HG03432 (cell line): ENCODE measurements around the gene TESPA1.
"Not testable (repeated sequence)": the region's sequence is repeated elsewhere in the genome, so short reads cannot be mapped to it uniquely, and the experiment has no call there.

Experiments
- ATAC-seq: cut with Tn5 transposase; IDR thresholded peaks from one replicate; pipeline ENCODE4 v1.9.1; 2021; ENCODE audit warnings: mild to moderate bottlenecking, moderate library complexity; ENCODE audit not compliant: unreplicated experiment

TESPA1 gene

GRCh38 chr12:54984658-54985376 is at the start of gene TESPA1:
Gene TESPA1 (minus strand): TSS chr12:54984762. CDS start chr12:54974562, 10,200 bp downstream.
- ATAC-seq: peak; percentile 98

GRCh38 chr12:55034218-55034617 is 49.7 kb upstream of the TESPA1 start:
- ATAC-seq: no peak

DNA sequence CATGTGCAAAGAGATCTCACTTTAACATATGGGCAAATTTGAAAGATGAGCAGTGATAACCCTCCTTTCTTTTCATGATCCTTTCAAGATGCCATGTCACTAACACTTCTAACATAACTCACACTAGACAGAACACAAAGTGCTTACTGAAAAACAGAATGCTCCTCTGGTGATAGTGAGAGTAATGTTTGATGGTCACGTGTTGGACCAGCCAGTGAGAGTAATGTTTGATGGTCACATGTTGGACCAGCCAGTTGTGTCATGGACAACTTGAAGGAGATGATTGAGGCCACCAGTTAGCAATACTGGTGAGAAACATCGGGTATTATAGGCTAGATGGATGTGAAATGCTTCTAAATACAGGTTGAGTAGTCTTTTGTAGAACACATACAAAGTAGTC is 40.9 kb upstream of the TESPA1 start:
- no peak for ATAC-seq

GRCh38 chr12:55024575-55024974 is 40.0 kb upstream of the TESPA1 start:
- ATAC-seq: no peak

DNA sequence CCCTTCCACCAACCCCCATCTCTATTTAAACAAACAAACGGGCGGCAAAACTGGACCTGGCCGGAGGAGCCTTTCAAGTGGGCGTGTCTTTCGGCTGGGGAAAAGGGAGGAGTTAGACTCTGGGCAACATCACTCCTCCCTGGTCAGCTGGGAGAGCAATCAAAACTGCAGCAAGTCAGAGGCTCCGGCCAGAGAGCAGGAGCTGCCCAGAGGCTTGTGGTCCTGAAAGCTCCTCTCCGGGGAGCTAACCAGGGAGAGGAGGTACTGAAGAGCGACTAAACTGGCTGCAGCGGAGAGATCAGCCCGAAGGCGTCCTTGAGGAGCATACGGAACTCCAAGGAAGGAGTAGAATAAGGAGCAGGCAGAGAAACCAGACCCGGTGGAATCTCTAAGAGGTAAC is 35.2 kb upstream of the TESPA1 start, which contains the start of gene NEUROD4:
Gene NEUROD4, plus strand, starts transcription at position 191 of the 400 bp plus-strand sequence. CDS start 6,466 bp downstream, outside the sequence.
- ATAC-seq: peak; percentile 50

GRCh38 chr12:55017416-55017925 is 32.9 kb upstream of the TESPA1 start:
- ATAC-seq: no peak

GRCh38 chr12:55008944-55009585 is 24.5 kb upstream of the TESPA1 start:
- ATAC-seq: no peak

GRCh38 chr12:55002355-55002754 is 17.8 kb upstream of the TESPA1 start:
- no peak for ATAC-seq

DNA sequence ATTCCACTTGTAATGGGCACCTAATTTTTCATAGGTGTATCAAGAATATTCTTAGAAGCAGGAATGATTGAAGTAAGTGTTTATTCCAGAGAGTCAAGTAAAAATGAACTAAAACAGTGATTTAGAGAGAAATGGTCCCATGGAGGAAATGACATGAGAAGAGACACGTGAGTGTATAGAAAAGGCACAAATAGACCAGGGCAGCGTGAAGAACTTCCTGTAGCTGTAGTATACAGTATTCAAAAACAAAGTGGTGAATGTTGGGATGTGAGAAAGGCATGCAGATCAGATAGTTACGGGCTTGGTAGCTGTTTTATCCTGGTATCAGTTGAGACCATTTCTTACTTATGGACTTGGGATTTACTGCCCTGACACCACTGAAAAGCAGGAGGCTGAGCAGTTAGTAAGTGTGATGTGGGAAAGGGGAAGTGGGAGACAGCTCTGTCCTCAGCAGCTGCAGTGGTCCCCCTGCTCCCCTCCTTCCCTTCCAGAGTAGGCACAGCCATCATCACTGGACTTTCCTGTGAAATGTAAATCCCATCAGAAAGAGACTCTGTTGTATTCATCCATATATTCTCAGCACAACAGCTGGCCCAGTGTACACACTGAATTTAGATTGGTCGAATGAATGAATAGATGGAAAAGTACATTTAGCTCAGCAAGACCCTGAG is 16.8 kb upstream of the TESPA1 start:
- ATAC-seq: peak; percentile 49

DNA sequence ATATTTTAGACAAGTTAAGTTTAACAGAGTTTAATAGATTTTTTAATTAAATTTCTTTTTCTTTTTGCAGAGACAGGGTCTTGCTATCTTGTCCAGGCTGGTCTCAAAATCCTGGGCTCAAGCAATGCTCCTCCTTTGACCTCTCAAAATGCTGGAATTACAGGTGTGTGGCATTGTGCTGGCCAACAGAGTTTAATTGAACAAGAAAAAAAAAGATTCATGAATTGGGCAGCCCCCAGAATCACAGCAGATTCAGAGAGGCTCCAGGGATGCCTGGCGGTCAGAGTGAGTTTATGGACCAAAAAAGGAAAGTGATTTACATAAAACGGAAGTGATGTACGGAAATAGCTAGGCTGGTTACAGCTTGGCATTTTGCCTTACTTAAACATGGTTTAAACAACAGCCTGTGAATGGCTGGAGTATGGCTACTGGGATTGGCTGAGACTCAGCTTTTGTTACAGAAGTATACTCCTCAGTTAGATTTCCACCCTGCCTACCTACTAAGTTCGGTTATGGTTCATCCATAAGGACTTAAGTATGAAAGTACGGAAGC is 14.5 kb upstream of the TESPA1 start:
- no peak for ATAC-seq

GRCh38 chr12:54997929-54998522 is 13.5 kb upstream of the TESPA1 start:
- ATAC-seq: no peak

- ATAC-seq: no peak
Measured at GRCh38 chr12:54996205-54996604, 11.6 kb upstream of the TESPA1 start.

DNA sequence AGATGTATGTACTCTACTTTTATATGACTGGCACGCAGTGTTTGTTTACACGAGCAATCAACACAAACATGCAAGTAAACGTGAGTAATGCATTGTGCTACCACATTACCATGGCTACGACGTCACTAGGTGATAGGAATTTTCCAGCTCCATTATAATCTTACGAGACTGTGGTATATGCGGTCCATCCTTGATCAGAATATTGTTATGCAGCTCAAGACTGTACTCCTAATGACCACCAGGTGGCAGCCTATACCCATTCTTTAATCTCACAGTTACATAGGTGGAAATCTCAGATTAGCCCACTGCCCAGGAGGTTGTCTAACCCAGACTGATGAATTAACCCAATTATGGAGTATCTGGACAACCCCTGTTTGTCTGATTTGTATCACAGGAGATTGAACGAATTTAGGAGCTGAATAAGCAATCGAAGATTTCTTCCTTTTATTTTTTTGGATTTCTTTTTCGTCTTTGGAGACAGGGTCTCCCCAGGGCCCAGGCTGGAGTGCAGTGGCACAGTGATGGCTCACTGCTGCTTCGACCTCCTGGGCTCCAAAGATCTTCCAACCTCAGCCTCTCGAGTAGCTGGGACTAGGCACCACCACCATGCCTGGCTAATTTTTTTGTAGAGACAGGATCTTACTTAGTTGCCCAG is 8.7 kb upstream of the TESPA1 start:
- peak; percentile 42 for ATAC-seq

DNA sequence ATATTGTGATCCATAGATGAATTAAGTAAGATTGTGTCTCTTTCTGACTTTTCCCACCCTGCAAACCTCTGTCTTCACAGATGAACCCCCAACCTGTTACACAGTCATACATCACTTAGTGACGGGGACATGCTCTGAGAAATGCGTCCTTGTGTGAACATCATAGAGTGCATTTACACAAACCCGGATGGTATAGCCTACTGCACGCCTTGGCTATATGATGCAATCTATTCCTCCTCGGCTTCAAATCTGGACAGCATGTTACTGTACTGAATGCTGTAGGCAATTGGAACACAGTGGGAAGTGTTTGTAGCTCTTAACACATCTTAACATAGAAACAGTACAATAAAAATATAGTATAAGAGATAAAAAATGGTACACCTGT is 7.4 kb upstream of the TESPA1 start:
- ATAC-seq: peak; percentile 44

- peak; percentile 77 for ATAC-seq
Measured at GRCh38 chr12:54991161-54991990, 6.8 kb upstream of the TESPA1 start.

GRCh38 chr12:54989829-54990228 is 5.3 kb upstream of the TESPA1 start:
- ATAC-seq: no peak

- ATAC-seq: no peak
Measured at GRCh38 chr12:54988402-54989054, 4.0 kb upstream of the TESPA1 start.

GRCh38 chr12:54987611-54988231 is 3.2 kb upstream of the TESPA1 start:
- ATAC-seq: no peak

GRCh38 chr12:54986773-54987172 is 2.2 kb upstream of the TESPA1 start:
- not testable (repeated sequence) for ATAC-seq
